Measurements from ENCODE around the gene CYB561D1. TPM values are rescaled to one million over a fixed set of nuclear protein-coding genes. Genes with fewer than 3 reads are reported as not detected.

The CYB561D1 gene
- polyA plus RNA-seq, 1 donor (not counting 4 experiments of a cell fraction or from before 2014, with no cell fraction given): 4.9 TPM

- Histone ChIP-seq H3K27me3 (ENCODE audit: control insufficient read depth, extremely low read depth, insufficient read depth, low read length) (peaks cover 1% of the 10 kb centered on the region), H3K79me2 (ENCODE audit: control insufficient read depth, insufficient read depth, low read length) (peaks cover 5% of the 10 kb centered on the region), H3K4me3 (ENCODE audit: control insufficient read depth in 2 of 3, extremely low read depth in 1 of 3, insufficient read depth in 2 of 3, low read depth in 1 of 3, low read length in 3 of 3) (no peak overlapping the region), H3K9ac (ENCODE audit: control insufficient read depth, extremely low read depth, insufficient read depth, low read length) (no peak overlapping the region), H3K4me2 (ENCODE audit: control insufficient read depth, extremely low read depth, insufficient read depth, low read depth, low read length) (no peak overlapping the region), H3K36me3 (ENCODE audit: control insufficient read depth in 2 of 2, extremely low read depth in 1 of 2, insufficient read depth in 2 of 2, low read length in 2 of 2) (peaks cover 8 to 13% of the 10 kb centered on the region in 2 experiments), H3K9me3 (ENCODE audit: control insufficient read depth, low read depth, low read length) (no peaks in the 10 kb centered on the region), H2AFZ (ENCODE audit: control insufficient read depth, low read length) (no peak overlapping the region), H3K4me1 (ENCODE audit: control insufficient read depth, extremely low read depth, insufficient read depth, low read length) (peaks cover 11% of the 10 kb centered on the region), H3K9me1 (ENCODE audit: control insufficient read depth, extremely low read depth, insufficient read depth, low read length) (peaks cover 4% of the 10 kb centered on the region), H4K20me1 (ENCODE audit: control insufficient read depth, extremely low read depth, insufficient read depth, low read length) (no peaks in the 10 kb centered on the region), H3K27ac (ENCODE audit: control insufficient read depth, insufficient read depth, low read length) (no peak overlapping the region)
- FAIRE-seq: no peak
- DNase-seq (ENCODE audit: low read depth, low spot score): no peak
- dilution Hi-C loops (cut with MboI; ENCODE audit: extremely low pct_ligation_motif_present, low sequenced_read_pairs): no loop called here
- TF ChIP-seq EZH2 (IDR thresholded peaks at IDR 0.05; ENCODE audit: low read length) (no peak), CTCF (optimal IDR thresholded peaks at IDR 0.05 in 1 of 3, IDR thresholded peaks at IDR 0.05 in 1 of 3, conservative IDR thresholded peaks at IDR 0.05 in 1 of 3; ENCODE audit: extremely low read depth in 1 of 3, insufficient read depth in 2 of 3, low read length in 3 of 3) (no peak)
These were observed 5.7 kb upstream of the CYB561D1 start for GRCh38 chr1:109488201-109488600.

GRCh38 chr1:109488696-109489095 lies 5.2 kb upstream of the CYB561D1 start:
- no peak overlapping the region for H3K4me2 ChIP-seq (ENCODE audit: control insufficient read depth, extremely low read depth, insufficient read depth, low read depth, low read length)
- dilution Hi-C loops (cut with MboI; ENCODE audit: extremely low pct_ligation_motif_present, low sequenced_read_pairs): no loop called here
- FAIRE-seq: no peak
- H3K9me3 ChIP-seq (ENCODE audit: control insufficient read depth, low read depth, low read length): no peaks in the 10 kb centered on the region
- peaks cover 5% of the 10 kb centered on the region for H3K79me2 ChIP-seq (ENCODE audit: control insufficient read depth, insufficient read depth, low read length)
- no peaks in the 10 kb centered on the region for H3K27me3 ChIP-seq (ENCODE audit: control insufficient read depth, extremely low read depth, insufficient read depth, low read length)
- no peak for DNase-seq (ENCODE audit: low read depth, low spot score)
- peaks cover 4% of the 10 kb centered on the region for H3K9me1 ChIP-seq (ENCODE audit: control insufficient read depth, extremely low read depth, insufficient read depth, low read length)
- no peak overlapping the region for H3K9ac ChIP-seq (ENCODE audit: control insufficient read depth, extremely low read depth, insufficient read depth, low read length)
- no peak for TF ChIP-seq CTCF (optimal IDR thresholded peaks at IDR 0.05 in 1 of 3, IDR thresholded peaks at IDR 0.05 in 1 of 3, conservative IDR thresholded peaks at IDR 0.05 in 1 of 3; ENCODE audit: extremely low read depth in 1 of 3, insufficient read depth in 2 of 3, low read length in 3 of 3)
- TF ChIP-seq EZH2 (IDR thresholded peaks at IDR 0.05; ENCODE audit: low read length): no peak
- H2AFZ ChIP-seq (ENCODE audit: control insufficient read depth, low read length): no peak overlapping the region
- H4K20me1 ChIP-seq (ENCODE audit: control insufficient read depth, extremely low read depth, insufficient read depth, low read length): no peaks in the 10 kb centered on the region
- H3K4me1 ChIP-seq (ENCODE audit: control insufficient read depth, extremely low read depth, insufficient read depth, low read length): peaks cover 13% of the 10 kb centered on the region
- no peak overlapping the region for H3K4me3 ChIP-seq (ENCODE audit: control insufficient read depth in 2 of 3, extremely low read depth in 1 of 3, insufficient read depth in 2 of 3, low read depth in 1 of 3, low read length in 3 of 3)
- no peak overlapping the region for H3K27ac ChIP-seq (ENCODE audit: control insufficient read depth, insufficient read depth, low read length)
- peaks cover 8 to 13% of the 10 kb centered on the region in 2 experiments for H3K36me3 ChIP-seq (ENCODE audit: control insufficient read depth in 2 of 2, extremely low read depth in 1 of 2, insufficient read depth in 2 of 2, low read length in 2 of 2)

Data from keratinocyte (primary cell).